Astrocyte (in vitro differentiated cells and primary cell): Measurements from ENCODE around the gene TRAFD1.

ENCODE experiments used
- EZH2 ChIP-seq: IDR thresholded peaks from 2 replicates; pipeline ENCODE4 v1.6.1; 2012; ENCODE audit warnings: mild to moderate bottlenecking, low read length, inconsistent platforms; ENCODE audit not compliant: insufficient read depth
- TF ChIP-seq, protein P1 (sequence below): IDR thresholded peaks from 2 replicates; pipeline ENCODE4 v1.5.1; 2011; ENCODE audit warnings: low read depth, mild to moderate bottlenecking, inconsistent platforms, low read length, moderate library complexity; ENCODE audit not compliant: insufficient read depth

DNA sequence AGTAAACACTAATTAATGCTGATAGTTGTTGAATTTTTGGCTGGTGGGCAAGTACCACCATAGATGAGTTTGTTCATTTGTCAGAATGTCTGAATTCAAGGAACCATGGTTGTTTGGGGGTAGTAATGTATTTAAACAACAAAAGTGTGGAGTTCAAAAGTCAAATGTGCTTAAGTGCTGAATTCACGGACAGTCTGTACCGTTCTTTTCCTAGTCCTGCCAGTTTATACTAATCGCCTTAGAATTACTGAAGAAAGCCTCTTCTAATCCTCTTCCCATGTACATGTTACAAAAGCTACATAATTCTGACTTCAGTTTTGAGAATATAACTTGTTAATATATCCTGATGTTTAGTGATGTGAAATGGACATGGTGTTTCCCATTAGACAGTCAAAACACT lies 19.5 kb upstream of the TRAFD1 start:
- TF ChIP-seq, protein P1, sequence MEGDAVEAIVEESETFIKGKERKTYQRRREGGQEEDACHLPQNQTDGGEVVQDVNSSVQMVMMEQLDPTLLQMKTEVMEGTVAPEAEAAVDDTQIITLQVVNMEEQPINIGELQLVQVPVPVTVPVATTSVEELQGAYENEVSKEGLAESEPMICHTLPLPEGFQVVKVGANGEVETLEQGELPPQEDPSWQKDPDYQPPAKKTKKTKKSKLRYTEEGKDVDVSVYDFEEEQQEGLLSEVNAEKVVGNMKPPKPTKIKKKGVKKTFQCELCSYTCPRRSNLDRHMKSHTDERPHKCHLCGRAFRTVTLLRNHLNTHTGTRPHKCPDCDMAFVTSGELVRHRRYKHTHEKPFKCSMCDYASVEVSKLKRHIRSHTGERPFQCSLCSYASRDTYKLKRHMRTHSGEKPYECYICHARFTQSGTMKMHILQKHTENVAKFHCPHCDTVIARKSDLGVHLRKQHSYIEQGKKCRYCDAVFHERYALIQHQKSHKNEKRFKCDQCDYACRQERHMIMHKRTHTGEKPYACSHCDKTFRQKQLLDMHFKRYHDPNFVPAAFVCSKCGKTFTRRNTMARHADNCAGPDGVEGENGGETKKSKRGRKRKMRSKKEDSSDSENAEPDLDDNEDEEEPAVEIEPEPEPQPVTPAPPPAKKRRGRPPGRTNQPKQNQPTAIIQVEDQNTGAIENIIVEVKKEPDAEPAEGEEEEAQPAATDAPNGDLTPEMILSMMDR = no peak
- TF ChIP-seq EZH2 = no peak
